Measurements from ENCODE around the gene ARHGAP29. TPM values are rescaled to one million over a fixed set of nuclear protein-coding genes. Genes with fewer than 3 reads are reported as not detected.

ARHGAP29 gene
- total RNA-seq, 4 donors from 2014 or later: 18.4 to 40.2 (median 23.7) TPM

GRCh38 chr1:94284476-94284875, 47.1 kb upstream of the ARHGAP29 start:
- Histone ChIP-seq H3K27me3 (no peaks in the 10 kb centered on the region), H3K9me3 (no peaks in the 10 kb centered on the region), H3K36me3 (no peaks in the 10 kb centered on the region), H3K27ac (replicated peaks in 1 of 4) (no peak overlapping the region), H3K4me3 (no peak overlapping the region), H3K4me1 (no peaks in the 10 kb centered on the region)
- WGBS: 65% methylated on average over 2 of the region's 2 CpGs
- no peak for DNase-seq (ENCODE audit: extremely low spot score)
- intact Hi-C loops (cut with DNase I): no loop called here
- no peak for TF ChIP-seq EP300 (IDR thresholded peaks at IDR 0.05)
- TF ChIP-seq CTCF (IDR thresholded peaks at IDR 0.05): no peak
- TF ChIP-seq POLR2A (IDR thresholded peaks at IDR 0.05; ENCODE audit: low read depth): no peak
- TF ChIP-seq POLR2AphosphoS5 (IDR thresholded peaks at IDR 0.05): no peak

- Histone ChIP-seq H3K9me3 (no peaks in the 10 kb centered on the region), H3K27me3 (no peaks in the 10 kb centered on the region), H3K27ac (replicated peaks in 1 of 4) (no peak overlapping the region), H3K4me3 (no peak overlapping the region), H3K36me3 (no peaks in the 10 kb centered on the region), H3K4me1 (no peaks in the 10 kb centered on the region)
- intact Hi-C loops (cut with DNase I): no loop called here
- WGBS: 87% methylated on average over 1 of the region's 1 CpG
- no peak for DNase-seq (ENCODE audit: extremely low spot score)
- TF ChIP-seq POLR2A (IDR thresholded peaks at IDR 0.05; ENCODE audit: low read depth): no peak
- TF ChIP-seq POLR2AphosphoS5 (IDR thresholded peaks at IDR 0.05): no peak
- no peak for TF ChIP-seq CTCF (IDR thresholded peaks at IDR 0.05)
- TF ChIP-seq EP300 (IDR thresholded peaks at IDR 0.05): no peak
Observed at GRCh38 chr1:94283462-94283861, 46.1 kb upstream of the ARHGAP29 start.

GRCh38 chr1:94282143-94282711, 44.8 kb upstream of the ARHGAP29 start:
- H3K27ac ChIP-seq (replicated peaks in 1 of 4): no peak overlapping the region
- no peak for DNase-seq (ENCODE audit: extremely low spot score)
- TF ChIP-seq EP300 (IDR thresholded peaks at IDR 0.05) (no peak), POLR2A (IDR thresholded peaks at IDR 0.05; ENCODE audit: low read depth) (no peak), CTCF (IDR thresholded peaks at IDR 0.05) (no peak), POLR2AphosphoS5 (IDR thresholded peaks at IDR 0.05) (no peak)
- H3K4me3 ChIP-seq: no peak overlapping the region
- no peaks in the 10 kb centered on the region for H3K9me3 ChIP-seq
- 94% methylated on average over 5 of the region's 5 CpGs for WGBS
- H3K36me3 ChIP-seq: no peaks in the 10 kb centered on the region
- H3K27me3 ChIP-seq: no peaks in the 10 kb centered on the region
- peaks cover 0 to 9% (median 7%) of the 10 kb centered on the region in 4 donors for H3K4me1 ChIP-seq
- intact Hi-C loops (cut with DNase I): no loop called here

GRCh38 chr1:94281361-94282142, 44.2 kb upstream of the ARHGAP29 start:
- Histone ChIP-seq H3K27me3 (no peaks in the 10 kb centered on the region), H3K36me3 (no peaks in the 10 kb centered on the region), H3K27ac (replicated peaks in 1 of 4) (no peak overlapping the region), H3K4me1 (peaks cover 0 to 15% (median 13%) of the 10 kb centered on the region in 4 donors), H3K4me3 (no peak overlapping the region), H3K9me3 (no peaks in the 10 kb centered on the region)
- WGBS: 61% methylated on average over 6 of the region's 6 CpGs
- DNase-seq (ENCODE audit: extremely low spot score): no peak
- no peak for TF ChIP-seq POLR2AphosphoS5 (IDR thresholded peaks at IDR 0.05)
- no peak for TF ChIP-seq EP300 (IDR thresholded peaks at IDR 0.05)
- TF ChIP-seq CTCF (IDR thresholded peaks at IDR 0.05): no peak
- no peak for TF ChIP-seq POLR2A (IDR thresholded peaks at IDR 0.05; ENCODE audit: low read depth)
- intact Hi-C loops (cut with DNase I): no loop called here
